Measurements from ENCODE around the gene NMNAT2.
"Not testable (repeated sequence)": the region's sequence is repeated elsewhere in the genome, so short reads cannot be mapped to it uniquely, and the experiment has no call there.

NMNAT2 gene

DNA sequence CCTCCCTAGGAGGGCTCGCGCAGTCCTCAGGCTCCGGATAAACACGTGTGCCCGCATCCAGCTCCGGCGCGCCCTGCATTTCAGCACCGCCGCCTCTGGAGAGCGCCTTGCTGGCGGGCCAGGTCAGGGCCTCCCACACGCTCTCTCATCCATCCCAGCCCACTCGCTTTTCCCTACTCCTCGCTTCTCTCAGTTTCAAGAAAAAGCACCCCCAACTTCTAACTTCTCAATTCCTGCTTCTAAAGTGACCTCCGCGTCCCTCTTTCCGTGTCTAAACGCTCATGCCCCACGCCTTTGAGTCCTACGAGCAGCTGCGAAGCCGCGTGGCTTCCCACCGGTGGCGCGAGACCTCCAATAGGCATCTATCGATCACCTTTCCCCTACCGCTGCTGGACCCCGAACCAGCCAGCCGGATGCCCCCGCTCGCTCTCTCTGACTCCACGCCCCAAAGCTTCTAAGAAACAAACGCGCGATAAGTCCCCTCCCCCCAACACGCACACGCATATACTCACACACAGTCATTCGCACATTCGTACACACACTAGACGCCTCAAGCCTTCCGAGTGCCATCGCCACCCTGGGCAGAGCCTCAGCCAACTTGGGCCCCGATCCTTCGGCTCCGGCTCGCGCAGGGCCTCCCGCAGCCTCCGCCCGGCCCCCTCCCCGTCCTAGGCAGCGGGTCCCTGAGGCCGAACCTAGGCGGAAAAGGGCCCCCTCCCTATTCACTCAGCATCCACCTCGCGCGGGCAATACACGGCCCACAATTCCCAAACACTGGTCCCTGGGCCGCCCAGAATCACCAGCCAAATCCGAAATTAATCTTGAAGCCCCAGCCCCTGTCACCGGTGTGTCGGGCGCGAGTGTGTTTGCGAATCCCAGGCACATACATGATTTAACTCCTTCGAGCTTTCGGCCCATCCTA lies 1.1 kb downstream of the NMNAT2 start:
- peak; percentile 10 for DNase-seq

DNA sequence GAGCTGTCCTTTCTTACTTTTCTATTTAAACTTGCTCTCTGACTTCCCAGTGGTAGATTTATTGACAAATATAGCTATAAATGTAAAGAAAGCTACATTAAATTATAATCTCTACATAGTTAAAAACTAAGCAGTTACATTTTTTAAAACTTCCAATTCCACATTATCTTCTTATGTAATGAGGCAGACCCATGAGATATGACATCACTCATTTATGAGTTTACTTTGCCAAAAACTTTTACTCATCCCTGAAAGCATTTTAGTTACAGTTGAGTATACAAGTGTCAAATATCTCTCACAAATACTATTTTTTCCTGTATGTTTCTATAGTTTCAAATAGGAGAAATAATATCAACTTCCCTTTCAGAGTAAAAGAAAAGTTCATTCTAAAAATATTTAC lies 3.8 kb downstream of the NMNAT2 start:
- no peak for DNase-seq

DNA sequence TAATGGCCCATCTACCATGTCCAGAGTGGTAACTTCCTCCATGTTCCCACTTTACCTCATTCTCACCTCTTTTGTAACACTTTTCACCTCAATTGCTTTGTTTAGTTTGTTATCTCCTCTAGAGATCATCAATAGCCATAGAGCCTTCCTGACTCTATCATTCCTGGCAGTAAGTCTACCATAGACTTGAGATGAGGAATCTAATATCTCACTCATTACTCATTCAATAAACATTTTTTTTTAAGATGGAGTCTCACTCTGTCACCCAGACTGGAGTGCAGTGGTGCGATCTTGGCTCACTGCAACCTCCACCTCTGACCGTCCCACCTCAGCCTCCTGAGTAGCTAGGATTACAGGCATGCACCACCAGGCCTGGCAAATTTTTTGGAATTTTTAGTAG lies 7.1 kb downstream of the NMNAT2 start:
- DNase-seq: peak; percentile 43

GRCh38 chr1:183407961-183408360 lies 10.2 kb downstream of the NMNAT2 start:
- no peak for DNase-seq

- no peak for DNase-seq
Observed at GRCh38 chr1:183407474-183407873, 10.7 kb downstream of the NMNAT2 start.

DNA sequence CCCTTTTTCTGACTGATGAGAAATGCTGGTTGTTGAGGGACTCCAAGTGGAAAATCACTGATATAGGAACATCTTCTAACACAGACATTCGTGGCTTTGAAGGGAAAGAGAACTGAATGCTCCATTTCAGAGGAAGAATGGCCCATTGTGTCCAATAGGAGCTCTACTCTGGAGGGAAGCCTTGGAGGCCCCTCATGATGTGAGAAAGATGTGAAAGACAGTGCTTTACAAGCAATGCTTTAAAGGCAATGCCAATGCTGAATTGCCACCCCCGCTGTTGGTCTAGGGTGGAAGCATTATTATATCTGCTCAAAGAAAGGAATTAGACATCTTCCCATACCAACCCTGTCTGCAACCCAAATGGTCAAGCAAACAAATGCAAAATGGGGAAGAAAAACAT lies 13.7 kb downstream of the NMNAT2 start:
- no peak for DNase-seq

DNA sequence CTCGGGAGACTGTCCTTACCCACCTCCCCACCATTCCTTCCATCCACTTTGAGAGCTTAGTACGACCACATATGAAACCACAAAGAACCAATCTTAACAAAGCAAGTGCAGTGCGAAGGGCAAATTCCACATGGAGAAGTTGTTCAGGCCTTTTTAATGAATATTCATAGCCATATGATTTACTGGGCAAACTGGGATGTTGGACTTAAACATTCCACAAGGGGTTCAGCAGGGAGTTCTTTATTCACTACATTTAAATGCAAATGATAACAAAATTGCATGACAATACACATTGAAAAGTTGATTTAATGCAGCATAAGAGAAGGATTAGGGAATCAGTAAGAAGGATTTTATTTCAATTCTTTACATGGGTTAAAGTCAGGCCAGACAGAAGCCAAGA lies 14.7 kb downstream of the NMNAT2 start:
- DNase-seq: no peak

DNA sequence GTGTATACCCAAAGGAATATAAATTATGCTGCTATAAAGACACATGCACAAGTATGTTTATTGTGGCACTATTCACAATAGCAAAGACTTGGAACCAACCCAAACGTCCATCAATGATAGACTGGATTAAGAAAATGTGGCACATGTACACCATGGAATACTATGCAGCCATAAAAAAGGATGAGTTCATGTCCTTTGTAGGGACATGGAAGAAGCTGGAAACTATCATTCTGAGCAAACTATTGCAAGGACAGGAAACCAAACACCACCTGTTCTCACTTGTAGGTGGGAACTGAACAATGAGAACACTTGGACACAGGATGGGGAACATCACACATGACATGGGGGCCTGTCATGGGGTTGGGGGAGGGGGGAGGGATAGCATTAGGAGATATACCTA lies 16.6 kb downstream of the NMNAT2 start:
- DNase-seq: not testable (repeated sequence)

DNA sequence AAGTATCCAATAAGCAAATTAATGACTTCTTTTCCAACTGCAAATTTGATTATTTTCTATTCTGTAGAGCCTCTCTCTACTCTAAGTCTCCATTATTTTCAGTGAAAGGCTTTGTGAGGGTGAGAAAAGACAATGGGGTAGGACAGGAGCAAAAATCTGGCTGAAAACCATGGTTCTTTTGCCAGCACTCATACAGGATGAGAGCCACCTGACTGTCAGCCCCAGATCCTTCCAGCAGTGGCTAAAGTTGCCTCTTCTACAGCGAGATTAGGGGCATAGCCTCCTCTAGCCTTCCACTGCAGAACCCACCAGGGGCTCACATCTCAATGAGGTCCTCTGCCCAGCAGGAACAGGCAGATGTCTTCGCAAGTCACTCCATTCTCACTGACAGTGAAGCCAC lies 23.7 kb downstream of the NMNAT2 start:
- no peak for DNase-seq

DNA sequence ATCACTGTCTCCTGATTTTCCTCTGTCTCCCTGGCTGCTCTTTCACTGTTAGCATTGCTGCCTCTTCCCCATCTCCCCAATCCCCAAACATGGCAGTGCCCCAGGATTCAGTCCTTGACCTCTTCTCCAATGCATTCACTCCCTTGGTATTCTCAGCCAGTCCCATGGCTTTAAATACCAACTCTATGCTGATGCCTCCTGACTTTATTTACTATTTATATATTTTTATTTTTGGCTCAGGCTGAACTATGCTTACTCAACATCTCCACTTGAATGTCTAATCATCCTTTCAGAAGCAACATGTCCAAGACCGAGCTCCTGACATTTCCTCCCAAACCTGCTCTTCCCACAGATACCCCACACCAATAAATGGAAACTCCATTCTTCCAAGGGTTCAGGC lies 26.3 kb downstream of the NMNAT2 start:
- no peak for DNase-seq

DNA sequence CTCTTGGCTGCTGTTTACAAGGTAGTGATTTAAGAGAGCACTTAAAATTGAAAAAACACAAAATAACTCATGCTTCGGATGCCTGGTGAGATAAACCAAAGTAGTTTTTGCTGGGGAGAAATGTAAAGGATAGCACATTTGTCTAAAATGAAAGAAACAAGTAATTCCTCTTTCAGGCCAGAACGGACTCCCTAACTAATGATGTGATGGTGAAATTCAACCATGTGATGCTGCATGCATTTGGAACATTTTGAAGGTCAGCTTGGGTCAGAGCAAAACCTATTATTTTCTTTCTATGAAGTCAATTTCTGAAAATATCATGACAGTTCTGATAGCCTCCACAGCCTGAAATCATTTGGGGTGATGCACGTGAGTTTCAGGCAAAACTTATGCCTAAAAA lies 27.6 kb downstream of the NMNAT2 start:
- DNase-seq: no peak

GRCh38 chr1:183388735-183389134 lies 29.4 kb downstream of the NMNAT2 start:
- DNase-seq: no peak

DNA sequence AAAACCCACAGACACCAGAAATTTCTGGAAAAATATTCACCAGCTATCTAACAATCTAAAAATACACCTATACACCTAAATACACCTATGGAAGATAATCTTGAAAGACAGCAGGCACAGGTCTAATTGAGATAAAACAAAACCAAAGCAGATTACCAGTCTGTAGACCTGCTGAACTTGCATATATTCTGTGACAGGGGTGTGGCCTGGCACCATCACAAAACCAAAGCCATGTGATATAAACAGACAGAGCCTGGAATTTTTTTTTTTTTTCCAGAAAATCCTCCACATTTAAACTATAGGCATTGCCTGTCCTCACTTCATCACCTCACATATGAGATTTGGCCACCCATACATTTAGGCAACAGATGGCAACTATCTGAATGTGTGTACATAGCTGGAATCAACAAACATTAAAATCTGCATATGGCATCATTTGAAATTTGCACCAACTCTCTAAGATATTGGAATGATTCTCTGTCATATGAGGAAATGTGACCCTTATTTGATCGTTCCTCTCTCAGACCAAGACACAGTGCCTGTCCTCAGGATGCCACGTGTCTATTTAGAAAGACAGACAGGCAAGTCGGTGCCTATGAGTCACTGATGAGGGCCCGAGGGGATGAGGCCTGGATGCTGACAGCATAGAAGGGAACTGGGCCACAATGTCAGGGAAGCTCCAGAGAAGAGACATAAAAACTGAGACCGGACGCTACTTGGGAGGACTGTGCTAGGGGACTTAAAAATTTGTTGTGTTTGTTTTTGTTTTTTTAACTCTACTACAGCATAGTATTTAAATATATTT lies 32.6 kb downstream of the NMNAT2 start:
- DNase-seq: no peak

DNA sequence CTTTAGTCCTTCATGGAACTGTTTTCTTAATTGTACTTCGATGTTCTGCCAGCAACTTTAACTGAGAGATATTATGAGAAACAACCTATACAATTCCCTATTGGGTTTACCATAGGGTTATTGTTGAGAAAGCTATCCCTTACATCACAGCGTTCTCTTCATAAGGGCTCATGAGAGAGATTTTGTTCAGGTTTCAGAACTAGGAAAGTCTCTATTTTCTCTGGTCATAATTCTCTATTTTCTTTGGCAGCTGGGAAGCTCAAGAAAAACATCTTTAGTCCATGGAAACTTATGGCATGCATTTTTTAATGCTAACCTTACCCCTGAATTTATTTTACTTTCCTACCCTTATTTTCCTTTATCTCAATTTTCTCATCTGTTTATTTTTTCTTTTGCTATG lies 38.2 kb downstream of the NMNAT2 start:
- no peak for DNase-seq

GRCh38 chr1:183375381-183375780 lies 42.8 kb downstream of the NMNAT2 start:
- DNase-seq: no peak

DNA sequence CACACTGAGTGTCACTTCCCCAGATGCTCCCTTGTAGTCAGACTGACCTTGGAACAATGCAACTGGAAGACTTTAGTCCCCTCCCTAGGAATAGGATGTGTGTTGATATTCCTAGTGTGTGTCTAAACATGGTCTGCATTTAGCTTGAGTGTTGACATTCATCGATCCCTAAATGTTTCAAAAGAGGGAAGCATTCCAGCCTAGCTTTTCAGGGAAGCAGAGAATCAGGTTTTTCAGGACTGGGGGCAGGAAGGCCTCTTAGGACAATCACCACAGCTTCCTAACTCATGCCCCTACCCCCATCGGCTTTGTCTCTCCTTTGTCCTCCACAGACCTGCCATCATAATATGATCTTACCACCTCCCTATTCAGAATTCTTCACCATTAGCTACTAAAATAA lies 43.4 kb downstream of the NMNAT2 start:
- DNase-seq: no peak

DNA sequence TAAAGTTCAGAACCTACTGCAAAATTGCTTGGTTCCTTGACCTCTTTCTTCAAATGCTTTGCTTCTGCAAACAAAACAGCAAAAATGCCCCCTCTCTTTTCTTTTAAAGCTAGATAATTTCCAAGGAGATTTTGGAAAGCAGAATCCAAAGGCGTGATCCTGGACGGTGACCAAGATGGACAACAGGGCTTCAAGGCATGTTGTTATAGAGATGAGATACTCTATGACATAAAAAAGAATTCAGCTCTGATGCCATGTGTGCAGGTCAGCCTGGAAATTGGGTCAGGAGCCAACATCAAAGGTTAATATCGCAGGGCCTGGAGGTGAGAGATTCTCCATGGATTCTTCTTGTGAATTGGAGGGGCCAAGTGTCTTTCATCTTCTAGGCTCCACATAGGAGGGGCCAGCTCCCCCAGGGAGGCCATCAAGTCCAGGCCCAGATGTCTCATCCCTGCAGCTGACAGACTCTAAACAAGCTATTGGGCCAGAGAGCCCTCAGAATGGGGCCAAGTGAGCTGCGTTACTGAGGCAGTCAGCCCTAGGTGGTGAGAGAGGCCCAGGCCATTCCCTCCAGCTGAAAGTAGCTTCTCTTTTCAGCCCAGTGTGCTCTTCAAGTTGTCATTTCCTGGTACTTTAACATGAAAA lies 45.5 kb downstream of the NMNAT2 start:
- DNase-seq: no peak

- DNase-seq: no peak
Observed at GRCh38 chr1:183370399-183371058, 47.7 kb downstream of the NMNAT2 start.

DNA sequence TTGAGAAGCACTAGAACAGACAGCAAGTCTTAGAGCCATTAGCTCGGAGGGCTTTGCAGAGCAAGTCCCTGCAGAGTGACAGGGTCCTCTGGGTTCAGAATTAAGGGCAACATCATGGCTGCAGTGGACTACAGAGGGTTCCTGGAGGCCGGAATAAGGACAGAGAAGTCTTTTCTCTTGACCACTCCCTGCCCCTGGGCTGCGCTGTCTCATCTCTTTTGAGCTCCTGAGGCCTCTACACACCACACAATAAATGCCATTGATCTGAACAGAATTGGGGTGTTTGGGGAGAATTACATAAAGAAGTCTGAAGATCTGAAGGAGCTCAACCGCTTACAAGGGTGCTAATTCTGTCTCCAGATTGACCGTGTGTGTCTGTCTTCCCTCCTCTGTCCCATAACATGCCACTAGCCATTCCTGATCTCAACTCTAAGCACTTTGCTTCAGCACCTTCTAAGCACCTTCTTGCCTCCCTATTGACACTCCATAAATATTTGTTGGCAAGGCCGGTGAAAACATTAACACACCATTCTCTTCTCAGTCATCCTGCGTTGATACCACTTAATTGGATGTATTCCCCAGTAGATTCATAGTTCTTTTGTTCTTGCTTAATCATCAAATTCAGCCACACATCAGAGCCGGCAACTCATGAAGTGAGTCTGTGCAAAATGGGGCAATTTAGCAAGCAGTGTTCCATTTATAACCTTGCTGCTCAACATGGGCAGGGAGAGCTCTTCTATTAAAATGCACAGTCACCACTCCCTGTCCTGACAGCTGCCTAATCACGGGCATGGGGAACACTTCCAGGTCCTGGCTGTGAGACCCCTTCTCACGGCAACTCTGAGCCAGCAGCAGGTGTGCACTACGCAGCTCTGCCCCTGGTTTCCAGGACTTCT lies 49.7 kb downstream of the NMNAT2 start:
- DNase-seq: no peak

DNA sequence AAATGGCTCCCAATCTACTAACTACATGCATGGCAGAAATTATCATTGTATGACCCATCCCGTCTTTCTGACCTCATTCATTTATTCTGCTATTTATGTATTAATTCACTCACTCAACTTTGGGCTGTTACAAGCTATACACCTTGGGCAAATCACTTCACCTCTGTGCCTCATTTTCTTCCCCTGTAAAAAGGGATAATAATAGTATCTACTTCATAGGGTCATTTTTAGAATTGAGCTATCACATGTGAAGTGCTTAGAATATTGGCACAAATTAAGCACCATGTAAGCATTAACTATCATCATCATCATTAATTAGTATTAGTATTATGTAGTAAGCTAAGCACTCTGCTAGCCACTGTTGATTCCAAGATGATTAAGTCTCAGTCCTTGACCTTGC lies 52.1 kb downstream of the NMNAT2 start:
- DNase-seq: no peak

GRCh38 chr1:183365676-183366075 lies 52.5 kb downstream of the NMNAT2 start:
- DNase-seq: no peak

DNA sequence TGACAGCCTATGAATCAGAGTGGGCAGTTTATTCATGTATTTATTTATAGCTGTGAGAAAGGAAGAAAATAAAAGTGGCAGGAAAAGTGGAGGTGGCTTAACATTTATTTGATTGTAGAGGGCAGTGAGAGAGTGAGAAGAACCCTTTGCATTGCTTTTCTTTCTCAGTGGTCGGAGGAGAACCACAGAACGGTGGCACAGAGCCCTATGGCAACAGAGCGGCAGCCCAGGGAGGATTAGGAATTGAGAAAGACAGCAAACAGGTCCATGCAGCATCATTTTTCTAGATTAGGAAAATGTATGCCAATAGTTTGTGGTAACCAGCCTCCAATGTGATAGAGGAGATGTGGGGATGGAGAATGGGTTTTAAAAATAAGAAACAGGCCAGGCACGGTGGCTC lies 53.1 kb downstream of the NMNAT2 start:
- no peak for DNase-seq

All from kidney glomerular epithelial cell (primary cell).